GM18508 (cell line): Measurements from ENCODE around the gene THADA.
"Not testable (repeated sequence)": the region's sequence is repeated elsewhere in the genome, so short reads cannot be mapped to it uniquely, and the experiment has no call there.

Experiments
- ATAC-seq: cut with Tn5 transposase; IDR thresholded peaks from one replicate; pipeline ENCODE4 v1.9.1; 2021; ENCODE audit warnings: moderate number of reproducible peaks; ENCODE audit not compliant: insufficient read depth, unreplicated experiment

Gene THADA

GRCh38 chr2:43450617-43451016 is 145.2 kb downstream of the THADA start:
- no peak for ATAC-seq

DNA sequence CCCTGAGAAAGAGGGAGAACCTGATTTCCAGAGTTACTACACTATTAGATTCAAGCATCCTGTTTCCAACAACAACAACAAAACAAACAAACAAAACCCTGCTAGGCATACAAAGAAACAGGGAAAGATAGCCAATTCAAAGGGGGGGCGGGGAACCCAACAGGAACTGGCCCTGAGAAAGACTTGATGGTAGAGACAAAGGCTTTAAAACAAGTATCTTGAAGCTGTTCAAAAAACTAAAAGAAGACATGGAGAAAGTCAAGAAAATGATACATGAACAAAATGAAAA is 147.1 kb downstream of the THADA start:
- no peak for ATAC-seq

- ATAC-seq = no peak
Measured at GRCh38 chr2:43448011-43448821, 147.6 kb downstream of the THADA start.

DNA sequence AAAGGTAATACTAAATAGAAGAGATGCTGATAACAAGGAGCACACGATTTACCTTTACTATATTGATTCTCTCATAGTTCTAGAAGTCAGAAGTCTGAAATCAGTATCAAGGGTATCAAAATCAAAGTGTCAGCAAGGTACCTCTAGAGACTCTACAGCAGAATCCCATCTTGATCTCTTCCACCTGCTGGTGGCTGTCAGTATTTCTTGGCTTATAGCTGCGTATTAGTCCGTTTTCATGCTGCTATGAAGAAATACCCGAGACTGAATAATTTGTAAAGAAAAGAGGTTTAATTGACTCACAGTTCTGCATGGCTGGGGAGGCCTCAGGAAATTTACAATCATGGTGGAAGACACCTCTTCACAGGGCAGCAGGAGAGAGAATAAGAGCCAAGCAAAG is 149.1 kb downstream of the THADA start:
- ATAC-seq = not testable (repeated sequence)

GRCh38 chr2:43445781-43446180 is 150.1 kb downstream of the THADA start:
- no peak for ATAC-seq

DNA sequence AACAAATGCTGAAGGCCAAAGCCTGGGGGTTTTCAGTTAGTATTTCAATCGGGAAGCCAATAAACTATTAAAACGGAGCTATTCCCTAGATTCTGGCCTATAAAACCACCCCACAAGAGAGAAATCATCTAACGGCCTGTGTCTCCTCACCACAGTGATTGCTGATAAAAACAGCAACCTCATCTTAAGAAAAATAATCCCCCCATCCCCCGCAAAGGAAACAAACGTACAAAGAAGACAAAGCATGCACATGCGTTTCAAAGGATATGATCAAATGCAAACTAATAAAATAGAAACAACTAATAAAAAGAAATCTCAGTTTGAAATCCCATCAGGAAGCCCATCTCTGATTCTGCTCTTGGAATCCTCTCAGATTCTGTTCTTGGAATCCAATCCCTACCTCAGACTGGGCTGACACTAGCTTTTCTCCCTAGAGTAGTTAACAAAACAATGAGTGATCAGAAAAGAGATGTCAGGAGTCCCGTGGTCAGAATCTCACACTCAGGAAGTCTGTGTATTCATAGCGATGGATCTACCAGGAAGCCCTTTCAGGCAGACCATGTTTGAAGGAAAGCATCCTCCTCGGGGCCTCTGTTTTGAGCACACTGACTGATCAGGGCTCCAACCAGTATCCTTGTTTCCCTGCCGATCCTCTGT is 150.7 kb downstream of the THADA start:
- ATAC-seq = no peak

- no peak for ATAC-seq
Measured at GRCh38 chr2:43443282-43443681, 152.6 kb downstream of the THADA start.

- no peak for ATAC-seq
Measured at GRCh38 chr2:43441195-43441594, 154.6 kb downstream of the THADA start.

- no peak for ATAC-seq
Measured at GRCh38 chr2:43438858-43439655, 156.8 kb downstream of the THADA start.

GRCh38 chr2:43438342-43438741 is 157.5 kb downstream of the THADA start:
- ATAC-seq = no peak

DNA sequence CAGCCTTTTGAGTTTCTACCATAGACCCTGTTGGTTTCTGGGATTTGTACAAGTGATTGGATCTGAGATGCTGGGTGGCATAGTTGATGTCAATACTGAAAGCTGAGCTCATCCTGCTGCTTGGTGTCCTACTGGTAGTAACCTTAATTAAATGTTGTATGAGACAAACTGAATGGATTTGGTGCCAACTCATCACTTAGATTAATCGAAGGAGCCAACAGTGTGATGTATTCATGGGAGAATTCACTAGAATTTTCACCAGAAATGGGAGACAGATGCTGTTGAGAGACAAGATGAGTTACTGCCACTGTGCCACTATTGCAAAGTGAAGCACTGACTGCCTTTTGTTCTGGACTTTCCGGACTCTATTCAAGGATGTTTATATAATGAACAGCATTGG is 158.5 kb downstream of the THADA start:
- no peak for ATAC-seq

DNA sequence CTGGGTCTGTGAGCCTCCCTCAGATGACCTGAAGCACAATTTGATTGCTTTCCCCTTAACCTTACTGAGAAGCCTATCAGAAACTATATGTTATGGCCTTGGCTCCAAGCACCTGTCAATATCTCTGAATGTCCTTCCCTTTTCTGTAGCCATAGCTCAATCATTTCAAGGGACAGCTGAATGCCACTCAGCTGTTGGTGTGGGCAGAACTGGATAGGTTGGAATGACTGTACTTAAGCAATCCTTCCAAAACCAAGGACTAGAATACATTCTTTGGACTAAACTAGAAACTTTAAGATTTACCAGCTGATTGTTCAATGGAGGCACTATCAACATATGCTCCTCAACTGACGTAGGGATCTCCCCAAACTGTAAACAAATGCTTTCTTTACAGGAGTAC is 159.4 kb downstream of the THADA start:
- no peak for ATAC-seq

DNA sequence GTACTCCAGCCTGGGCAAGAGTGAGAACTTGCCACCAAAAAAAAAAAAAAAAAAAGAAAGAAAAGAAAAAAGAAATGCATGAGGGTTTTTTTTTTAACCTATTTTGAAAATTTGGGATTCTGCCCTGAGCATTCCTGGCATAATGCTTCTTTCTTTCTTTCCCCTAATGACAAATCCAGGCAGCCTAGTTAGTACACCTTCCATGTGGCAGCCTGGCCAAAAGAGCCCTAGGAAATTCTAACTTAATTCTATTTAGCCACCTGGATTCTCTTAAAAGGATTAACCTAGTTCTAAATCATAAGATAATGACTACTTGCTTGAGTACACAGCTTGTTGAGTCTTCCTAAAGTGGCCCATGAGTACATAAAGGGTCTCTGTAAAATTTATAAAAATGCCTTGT is 160.1 kb downstream of the THADA start:
- ATAC-seq = no peak

- no peak for ATAC-seq
Measured at GRCh38 chr2:43430489-43430888, 165.3 kb downstream of the THADA start.

GRCh38 chr2:43429369-43429768 is 166.5 kb downstream of the THADA start:
- ATAC-seq = no peak

DNA sequence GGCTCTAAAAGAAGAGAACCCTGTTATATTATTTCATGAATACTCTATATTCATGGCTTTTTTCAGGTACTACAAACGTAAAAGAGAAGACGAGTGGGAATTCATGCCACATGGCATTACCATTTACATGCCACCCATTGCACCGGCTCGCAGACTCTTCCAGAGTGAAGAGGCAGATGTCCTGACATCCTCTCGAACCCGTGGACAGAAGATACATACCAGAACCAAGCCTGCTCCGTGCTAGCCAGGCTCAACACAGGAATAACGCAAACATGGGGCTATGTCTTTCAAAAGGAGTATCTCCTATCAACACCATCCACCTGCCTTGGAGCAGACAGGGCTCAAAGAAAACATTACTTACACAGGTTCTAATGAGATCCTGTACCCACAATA is 168.8 kb downstream of the THADA start:
- ATAC-seq = no peak

GRCh38 chr2:43426305-43427031 is 169.4 kb downstream of the THADA start:
- peak; percentile 79 for ATAC-seq

GRCh38 chr2:43425659-43426058 is 170.2 kb downstream of the THADA start:
- no peak for ATAC-seq

DNA sequence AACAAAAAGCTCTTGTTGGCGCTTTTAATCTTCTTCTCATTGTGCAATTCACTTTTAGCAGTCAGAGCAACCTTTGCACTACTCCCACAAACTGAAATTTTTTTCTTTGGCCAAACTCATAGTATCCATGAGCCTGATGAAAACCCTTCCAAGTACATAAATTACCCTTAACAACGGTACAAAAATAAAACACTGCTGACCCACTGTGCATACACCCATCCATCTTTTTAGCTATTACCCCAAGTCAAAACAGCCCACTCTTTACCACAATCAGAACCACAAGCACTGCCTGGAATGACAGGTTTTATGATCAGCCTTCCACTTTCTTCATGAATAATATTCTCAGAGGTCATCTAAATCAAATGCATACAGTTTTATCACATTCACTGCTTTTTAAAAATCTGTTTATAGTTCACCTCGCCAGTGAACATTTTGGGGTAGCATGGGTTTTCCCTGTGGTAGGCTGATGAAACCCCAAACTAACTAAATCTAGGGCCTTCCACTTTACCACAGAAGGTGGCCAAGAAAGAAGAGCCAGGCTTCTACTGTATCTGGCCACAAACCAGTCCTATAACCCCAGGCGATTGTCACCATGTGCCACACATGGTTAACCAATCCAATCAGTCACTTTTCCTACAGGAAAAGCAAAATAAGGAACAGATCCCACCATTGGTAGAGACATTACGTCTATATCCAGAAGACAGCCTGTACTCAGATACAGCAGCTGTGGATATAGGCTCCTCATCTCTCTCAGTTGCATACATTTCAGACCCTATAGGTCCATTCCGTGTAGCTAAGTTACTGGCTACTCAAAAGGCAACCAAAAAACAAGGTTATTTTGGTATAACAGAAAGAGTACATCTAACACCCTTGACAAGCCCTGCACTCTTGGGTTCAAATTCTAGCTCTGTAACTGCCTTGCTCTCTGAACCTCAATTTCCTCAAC is 171.3 kb downstream of the THADA start:
- no peak for ATAC-seq

GRCh38 chr2:43423941-43424261 is 171.9 kb downstream of the THADA start:
- no peak for ATAC-seq
